Astrocyte (in vitro differentiated cells and primary cell): ENCODE measurements around the gene IQCN. TPM values are rescaled to one million over a fixed set of nuclear protein-coding genes. Genes with fewer than 3 reads are reported as not detected.

ENCODE experiments used
- DNase-seq: peaks from one replicate; pipeline ENCODE4 v3.0.0-alpha.2; 2010; ENCODE audit warnings: low read depth
- FAIRE-seq: peaks from 2 replicates; lab custom pipeline; 2011; peaks lifted over from hg19 to GRCh38; lab: Jason Lieb, UNC
- H2AFZ ChIP-seq: 2 replicates; pipeline ENCODE4 v1.6.0; 2012; ENCODE audit warnings: low read depth, low read length, inconsistent platforms
- H3K27ac ChIP-seq: 2 replicates; pipeline ENCODE4 v1.5.1; 2011; ENCODE audit warnings: low read depth, low read length, inconsistent platforms
- H3K27me3 ChIP-seq: 2 replicates; pipeline ENCODE4 v1.6.0; 2011; ENCODE audit warnings: low read length, inconsistent platforms; ENCODE audit not compliant: insufficient read depth
- H3K36me3 ChIP-seq: 2 replicates; pipeline ENCODE4 v1.5.1; 2011; ENCODE audit warnings: low read length, inconsistent platforms; ENCODE audit not compliant: insufficient read depth
- H3K4me1 ChIP-seq: 2 replicates; pipeline ENCODE4 v1.5.1; 2011; ENCODE audit warnings: low read length, inconsistent platforms; ENCODE audit not compliant: insufficient read depth
- H3K4me2 ChIP-seq: 2 replicates; pipeline ENCODE4 v1.6.0; 2012; ENCODE audit warnings: low read length, inconsistent platforms
- H3K4me3 ChIP-seq: 2 replicates; pipeline ENCODE4 v1.5.1; 2011; ENCODE audit warnings: low read depth, mild to moderate bottlenecking, low read length, inconsistent platforms; ENCODE audit not compliant: insufficient read depth
- H3K79me2 ChIP-seq: 2 replicates; pipeline ENCODE4 v1.6.0; 2012; ENCODE audit warnings: mild to moderate bottlenecking, low read length, inconsistent platforms; ENCODE audit not compliant: insufficient read depth
- H3K9ac ChIP-seq: 2 replicates; pipeline ENCODE4 v1.6.0; 2012; ENCODE audit warnings: mild to moderate bottlenecking, low read length, inconsistent platforms
- H3K9me3 ChIP-seq: 2 replicates; pipeline ENCODE4 v1.5.1; 2012; ENCODE audit warnings: low read depth, mild to moderate bottlenecking, low read length, inconsistent platforms; ENCODE audit not compliant: insufficient read depth
- H4K20me1 ChIP-seq: 2 replicates; pipeline ENCODE4 v1.6.0; 2012; ENCODE audit warnings: low read length, inconsistent platforms; ENCODE audit not compliant: insufficient read depth
- H3K27ac Mint-ChIP-seq: one replicate; pipeline ENCODE4 v1.8.0; 2021; ENCODE audit warnings: mild to moderate bottlenecking, mixed read lengths; ENCODE audit not compliant: unreplicated experiment
- H3K27me3 Mint-ChIP-seq: one replicate; pipeline ENCODE4 v1.8.0; 2021; ENCODE audit warnings: low read depth, mixed read lengths; ENCODE audit not compliant: unreplicated experiment
- H3K36me3 Mint-ChIP-seq: one replicate; pipeline ENCODE4 v1.8.0; 2021; ENCODE audit warnings: low read depth, mixed read lengths; ENCODE audit not compliant: unreplicated experiment
- H3K4me1 Mint-ChIP-seq: one replicate; pipeline ENCODE4 v1.8.0; 2021; ENCODE audit warnings: low read depth, mixed read lengths; ENCODE audit not compliant: unreplicated experiment
- H3K4me3 Mint-ChIP-seq: one replicate; pipeline ENCODE4 v1.8.0; 2021; ENCODE audit warnings: mild to moderate bottlenecking, moderate library complexity, mixed read lengths; ENCODE audit not compliant: unreplicated experiment
- H3K9me3 Mint-ChIP-seq: one replicate; pipeline ENCODE4 v1.8.0; 2021; ENCODE audit warnings: mild to moderate bottlenecking, mixed read lengths; ENCODE audit not compliant: unreplicated experiment
- CTCF ChIP-seq: IDR thresholded peaks from 2 replicates; pipeline ENCODE4 v1.5.1; 2011; ENCODE audit warnings: low read depth, mild to moderate bottlenecking, inconsistent platforms, low read length, moderate library complexity; ENCODE audit not compliant: insufficient read depth
- EZH2 ChIP-seq: IDR thresholded peaks from 2 replicates; pipeline ENCODE4 v1.6.1; 2012; ENCODE audit warnings: mild to moderate bottlenecking, low read length, inconsistent platforms; ENCODE audit not compliant: insufficient read depth
- total RNA-seq: library from RNA; stranded (reverse); gene quantifications from 2 replicates; pipeline ENCODE4 v1.2.1, GENCODE V29; 2021

Gene IQCN
- total RNA-seq, 1 donor from 2014 or later: 1.7 TPM

- Mint-ChIP-seq H3K36me3 (no peaks in the 10 kb centered on the region), H3K27ac (no peak overlapping the region)
- H2AFZ ChIP-seq: no peak overlapping the region
Measured at GRCh38 chr19:18253716-18254115, 20.5 kb downstream of the IQCN start.

GRCh38 chr19:18253130-18253529, 21.1 kb downstream of the IQCN start:
- Mint-ChIP-seq H3K9me3 (no peaks in the 10 kb centered on the region), H3K4me3 (no peak overlapping the region), H3K4me1 (peaks cover 1% of the 10 kb centered on the region), H3K27ac (no peak overlapping the region), H3K36me3 (no peaks in the 10 kb centered on the region), H3K27me3 (peaks cover 33% of the 10 kb centered on the region)
- H3K9ac ChIP-seq: no peak overlapping the region
- H3K36me3 ChIP-seq: no peaks in the 10 kb centered on the region
- TF ChIP-seq EZH2: no peak
- TF ChIP-seq CTCF: no peak
- H3K4me2 ChIP-seq: no peak overlapping the region
- no peaks in the 10 kb centered on the region for H3K4me1 ChIP-seq
- no peak overlapping the region for H3K4me3 ChIP-seq
- DNase-seq (no peak), FAIRE-seq (no peak)
- H3K79me2 ChIP-seq: no peaks in the 10 kb centered on the region
- no peak overlapping the region for H3K27ac ChIP-seq
- H2AFZ ChIP-seq: no peak overlapping the region
- peaks cover 4% of the 10 kb centered on the region for H3K9me3 ChIP-seq
- no peaks in the 10 kb centered on the region for H4K20me1 ChIP-seq
- H3K27me3 ChIP-seq: peaks cover 13% of the 10 kb centered on the region

More at GRCh38 chr19:18253716-18254115, 20.5 kb downstream of the IQCN start:
- H3K36me3 ChIP-seq: no peaks in the 10 kb centered on the region
- TF ChIP-seq CTCF (no peak), EZH2 (no peak)
- H3K4me1 Mint-ChIP-seq: peaks cover 1% of the 10 kb centered on the region
- no peak overlapping the region for H3K4me2 ChIP-seq
- peaks cover 4% of the 10 kb centered on the region for H3K9me3 ChIP-seq
- H3K27ac ChIP-seq: no peak overlapping the region
- no peak overlapping the region for H3K4me3 Mint-ChIP-seq
- FAIRE-seq (no peak), DNase-seq (no peak)
- no peak overlapping the region for H3K4me3 ChIP-seq
- H4K20me1 ChIP-seq: no peaks in the 10 kb centered on the region
- peaks cover 13% of the 10 kb centered on the region for H3K27me3 ChIP-seq
- H3K4me1 ChIP-seq: no peaks in the 10 kb centered on the region
- no peaks in the 10 kb centered on the region for H3K9me3 Mint-ChIP-seq
- H3K79me2 ChIP-seq: no peaks in the 10 kb centered on the region
- no peak overlapping the region for H3K9ac ChIP-seq
- H3K27me3 Mint-ChIP-seq: peaks cover 33% of the 10 kb centered on the region

- peaks cover 1% of the 10 kb centered on the region for H3K4me1 Mint-ChIP-seq
- peaks cover 33% of the 10 kb centered on the region for H3K27me3 Mint-ChIP-seq
- Histone ChIP-seq H3K27me3 (peaks cover 13% of the 10 kb centered on the region), H4K20me1 (no peaks in the 10 kb centered on the region), H3K9me3 (peaks cover 4% of the 10 kb centered on the region), H3K9ac (no peak overlapping the region), H3K27ac (no peak overlapping the region), H3K4me2 (no peak overlapping the region), H3K4me3 (no peak overlapping the region), H3K36me3 (no peaks in the 10 kb centered on the region), H3K79me2 (no peaks in the 10 kb centered on the region), H2AFZ (no peak overlapping the region), H3K4me1 (no peaks in the 10 kb centered on the region)
- no peak overlapping the region for H3K4me3 Mint-ChIP-seq
- TF ChIP-seq EZH2 (no peak), CTCF (no peak)
- FAIRE-seq: no peak
- no peak for DNase-seq
- no peaks in the 10 kb centered on the region for H3K9me3 Mint-ChIP-seq
- no peak overlapping the region for H3K27ac Mint-ChIP-seq
- no peaks in the 10 kb centered on the region for H3K36me3 Mint-ChIP-seq
Measured at GRCh38 chr19:18252370-18252717, 21.9 kb downstream of the IQCN start.
